GM19238 (cell line): ENCODE measurements around the gene GLIS1.

ENCODE experiments used
- DNase-seq: peaks from one replicate; pipeline ENCODE4 v3.0.0; 2011; ENCODE audit warnings: low spot score; ENCODE audit not compliant: insufficient read length

Gene GLIS1

DNA sequence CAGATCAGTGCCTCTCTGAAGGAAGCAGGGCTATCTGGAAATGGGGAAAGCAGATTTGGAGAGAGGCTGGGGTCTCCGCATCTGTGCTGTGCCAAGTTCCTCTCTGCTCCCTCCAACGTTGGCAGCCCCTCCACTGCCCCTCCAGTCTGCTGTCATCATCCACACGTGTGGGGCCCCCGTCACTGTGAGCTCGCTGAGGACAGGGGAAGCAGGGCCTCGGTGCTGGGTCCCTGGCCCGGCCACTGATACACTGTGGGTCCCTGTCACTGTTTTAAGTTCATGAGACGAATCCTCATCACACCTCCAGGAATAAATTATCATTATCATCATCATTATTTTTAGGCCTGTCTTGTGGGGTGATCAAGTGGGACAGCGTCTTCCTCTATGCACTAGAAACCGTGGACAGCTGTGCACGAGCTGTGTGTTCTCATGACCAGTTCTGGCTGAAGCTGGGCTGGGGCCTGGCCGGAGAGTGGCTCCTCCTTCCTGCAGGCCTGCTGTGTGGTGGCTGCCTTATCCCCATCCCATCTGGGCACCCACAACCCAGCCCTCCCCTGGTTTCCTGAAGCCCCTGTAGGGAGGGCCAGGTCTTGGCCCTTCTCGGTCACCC, 227.5 kb downstream of the GLIS1 start:
- DNase-seq = no peak

DNA sequence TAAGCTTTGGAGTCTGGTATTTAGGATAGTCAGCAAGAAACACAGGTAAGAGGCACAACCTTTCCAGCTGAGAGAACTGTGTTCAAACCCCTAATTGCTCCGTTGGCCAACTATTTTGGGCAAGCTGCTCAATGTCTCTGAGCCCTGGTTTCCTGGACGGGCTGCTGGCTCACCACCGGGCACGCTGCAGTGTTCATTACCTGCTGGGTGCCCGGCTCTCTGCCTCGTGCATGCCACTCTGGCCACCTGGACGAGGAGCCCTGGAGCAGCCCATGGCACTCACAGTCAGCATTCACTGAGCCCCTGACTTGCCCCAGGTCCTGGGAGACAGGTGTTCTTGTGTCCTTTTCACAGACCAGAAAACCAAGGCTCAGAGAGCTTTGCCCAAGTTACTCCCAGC, 228.7 kb downstream of the GLIS1 start:
- no peak for DNase-seq

DNA sequence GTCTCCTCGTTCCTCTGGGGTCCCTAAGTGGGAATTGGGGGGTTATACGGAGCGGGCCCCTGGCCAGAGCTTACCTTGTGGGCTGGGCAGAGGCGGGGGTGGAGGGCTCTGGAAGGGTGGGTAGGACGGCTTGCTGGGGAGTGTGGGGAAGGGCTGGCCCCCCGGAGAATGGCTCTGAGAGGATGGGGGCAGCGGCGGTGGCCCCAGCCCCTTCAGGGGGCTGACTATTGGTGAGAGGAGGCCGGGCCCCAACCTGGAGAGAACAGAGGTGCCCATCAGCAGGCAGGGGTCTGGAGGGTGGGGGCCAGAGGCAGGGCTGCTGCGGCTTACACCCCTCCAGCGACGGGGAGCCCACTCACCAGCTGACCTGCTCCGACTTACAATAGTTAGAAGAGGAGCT, 229.2 kb downstream of the GLIS1 start:
- no peak for DNase-seq

GRCh38 chr1:53508991-53509666, 229.8 kb downstream of the GLIS1 start:
- DNase-seq = no peak

- no peak for DNase-seq
Observed at GRCh38 chr1:53508056-53508990, 230.6 kb downstream of the GLIS1 start.

GRCh38 chr1:53507116-53507820, 231.7 kb downstream of the GLIS1 start:
- no peak for DNase-seq

GRCh38 chr1:53506355-53507050, 232.5 kb downstream of the GLIS1 start:
- no peak for DNase-seq

DNA sequence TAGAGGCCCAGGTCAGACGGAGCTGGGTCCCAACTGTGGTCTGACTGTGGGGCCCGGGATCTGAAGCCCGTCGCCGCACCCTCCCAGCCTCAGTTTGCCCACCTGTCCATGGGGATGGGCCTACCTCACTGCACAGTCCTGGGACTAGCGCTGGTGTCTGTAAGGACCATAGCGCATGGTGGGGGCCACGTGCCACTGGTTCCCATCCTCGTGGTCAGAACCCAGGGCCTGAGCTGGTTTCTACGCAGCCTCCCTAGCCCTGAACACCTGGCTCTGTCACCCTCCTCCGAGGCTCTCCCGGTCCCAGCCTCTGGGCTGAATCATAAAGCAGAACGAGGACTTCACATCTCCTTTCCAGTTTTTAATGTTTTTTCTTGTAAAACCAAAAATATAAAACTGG, 233.1 kb downstream of the GLIS1 start:
- no peak for DNase-seq

DNA sequence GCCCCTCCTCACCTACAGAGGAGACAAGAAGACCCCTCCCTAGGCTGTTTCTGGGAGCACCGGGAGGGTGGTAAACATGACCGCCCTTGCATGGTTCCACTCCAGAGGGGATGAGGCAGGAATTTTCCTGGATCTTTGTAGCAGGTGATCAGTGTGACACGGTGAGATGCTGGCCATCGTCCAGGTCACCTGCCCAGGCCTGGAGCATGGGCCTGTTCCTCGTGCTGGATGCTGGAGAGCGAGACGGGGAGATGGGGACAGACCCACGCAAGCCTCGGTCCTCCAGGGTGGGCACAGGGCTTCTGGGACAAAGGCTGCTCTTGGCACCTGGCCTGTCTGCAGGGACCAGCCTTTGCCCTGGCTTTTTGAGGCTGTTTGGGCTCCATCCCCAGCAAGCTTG, 233.6 kb downstream of the GLIS1 start:
- DNase-seq = no peak

DNA sequence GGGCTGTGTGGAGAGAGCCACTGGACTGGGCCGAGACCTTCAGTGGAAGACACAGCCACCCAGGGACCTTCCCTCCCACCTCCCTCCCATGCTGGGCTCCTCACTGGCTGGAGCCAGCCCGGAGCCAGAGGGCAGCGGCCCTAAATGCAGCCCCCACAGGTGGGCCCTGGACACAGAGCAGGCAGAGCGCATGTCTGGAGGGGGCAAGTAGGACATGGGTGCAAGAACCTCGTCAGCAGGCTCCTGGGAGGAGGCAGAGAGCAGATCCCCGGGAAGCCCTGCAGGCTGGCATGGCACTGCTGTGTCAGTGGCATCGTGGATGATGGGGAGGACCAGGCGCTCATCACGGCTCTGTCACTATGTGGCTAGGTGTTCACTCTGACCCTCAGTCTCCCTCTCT, 234.1 kb downstream of the GLIS1 start:
- no peak for DNase-seq

- DNase-seq = no peak
Observed at GRCh38 chr1:53503433-53504217, 235.3 kb downstream of the GLIS1 start.

- no peak for DNase-seq
Observed at GRCh38 chr1:53502641-53503432, 236.1 kb downstream of the GLIS1 start.

- no peak for DNase-seq
Observed at GRCh38 chr1:53501065-53502005, 237.6 kb downstream of the GLIS1 start.

DNA sequence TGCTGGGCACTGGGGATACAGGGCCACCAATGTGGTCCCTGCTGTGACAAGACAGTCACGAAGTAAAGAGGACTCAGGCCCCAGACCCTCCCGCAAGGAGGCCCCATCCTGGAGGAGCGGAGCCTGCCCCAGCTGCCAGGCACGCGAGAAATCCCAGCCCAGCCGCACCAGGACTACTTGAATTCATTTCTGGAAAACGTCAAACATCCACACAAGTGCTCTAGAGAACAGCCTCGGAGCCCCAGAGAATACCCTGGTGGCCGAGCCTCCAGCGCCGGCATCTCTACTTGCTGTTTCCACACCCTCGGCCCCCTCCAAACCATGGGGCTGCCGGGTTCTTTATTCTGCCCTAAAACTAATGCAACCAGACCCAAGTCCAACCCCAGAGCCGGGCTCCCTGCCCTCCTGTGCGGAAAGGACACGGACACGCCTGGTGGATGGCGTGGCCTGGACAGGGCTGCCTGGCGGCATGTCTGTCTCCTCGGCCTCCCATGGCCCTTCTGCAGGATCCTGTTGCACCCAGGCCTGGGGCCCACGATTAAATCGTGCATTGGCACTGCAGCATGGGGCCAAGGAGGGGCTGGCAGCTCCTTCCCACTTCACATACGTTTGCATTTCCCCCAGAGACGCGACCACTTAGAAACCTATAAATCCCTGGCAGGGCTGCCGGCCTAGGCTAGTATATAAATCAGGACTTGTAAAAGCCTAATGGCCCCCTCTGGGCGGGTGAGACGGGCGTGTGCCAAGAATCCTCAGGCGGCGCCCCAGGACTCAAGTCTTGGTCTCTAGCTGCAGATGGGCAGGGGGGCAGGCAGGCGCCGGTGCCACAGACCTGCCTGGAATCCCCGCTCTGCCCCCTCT, 238.5 kb downstream of the GLIS1 start:
- no peak for DNase-seq

DNA sequence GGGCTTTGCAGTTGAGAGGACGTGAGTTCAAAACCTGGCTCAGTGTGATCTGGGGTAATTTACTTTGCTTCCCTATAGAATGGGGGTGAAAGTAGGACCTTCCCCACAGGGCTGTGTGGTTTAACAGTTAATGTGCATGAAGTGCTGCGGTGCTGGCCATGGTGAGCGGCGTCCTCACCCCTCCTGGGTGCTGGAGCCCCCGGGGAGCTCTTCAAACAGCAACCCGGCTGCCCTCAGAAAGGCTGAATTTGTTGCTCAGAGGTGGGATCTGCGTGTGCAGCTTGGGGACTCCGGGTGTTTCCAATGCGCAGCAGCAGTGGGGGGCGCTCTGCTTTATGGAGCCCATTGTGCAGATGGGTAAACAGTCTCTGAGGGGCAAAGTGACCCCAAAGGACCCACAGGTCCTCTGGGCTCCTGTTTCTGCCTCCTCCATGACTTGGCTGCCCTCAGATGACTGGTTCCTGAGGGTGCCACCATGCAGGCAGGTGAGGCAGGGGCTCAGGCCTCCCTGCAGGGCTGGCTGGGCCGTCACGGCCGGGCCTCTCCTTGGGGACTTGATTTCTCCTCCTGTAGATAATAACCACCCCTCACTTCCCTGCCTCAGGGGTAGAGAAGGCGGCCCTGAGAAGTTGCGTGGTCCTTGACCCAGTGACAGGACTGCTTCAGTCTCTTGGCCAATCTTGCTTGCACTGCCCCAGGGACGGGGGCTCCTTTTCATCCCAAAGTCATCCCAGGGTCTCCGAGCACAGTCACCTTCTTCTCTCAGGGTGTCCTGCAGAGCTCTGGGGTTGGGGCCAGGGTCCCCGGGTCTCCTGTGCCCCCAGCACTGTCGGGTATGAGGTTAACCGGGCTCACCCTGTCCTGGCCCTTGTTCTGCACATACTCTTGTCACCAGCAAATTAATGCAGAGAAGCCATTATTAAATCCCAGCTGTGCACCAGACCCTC, 239.4 kb downstream of the GLIS1 start:
- no peak for DNase-seq

DNA sequence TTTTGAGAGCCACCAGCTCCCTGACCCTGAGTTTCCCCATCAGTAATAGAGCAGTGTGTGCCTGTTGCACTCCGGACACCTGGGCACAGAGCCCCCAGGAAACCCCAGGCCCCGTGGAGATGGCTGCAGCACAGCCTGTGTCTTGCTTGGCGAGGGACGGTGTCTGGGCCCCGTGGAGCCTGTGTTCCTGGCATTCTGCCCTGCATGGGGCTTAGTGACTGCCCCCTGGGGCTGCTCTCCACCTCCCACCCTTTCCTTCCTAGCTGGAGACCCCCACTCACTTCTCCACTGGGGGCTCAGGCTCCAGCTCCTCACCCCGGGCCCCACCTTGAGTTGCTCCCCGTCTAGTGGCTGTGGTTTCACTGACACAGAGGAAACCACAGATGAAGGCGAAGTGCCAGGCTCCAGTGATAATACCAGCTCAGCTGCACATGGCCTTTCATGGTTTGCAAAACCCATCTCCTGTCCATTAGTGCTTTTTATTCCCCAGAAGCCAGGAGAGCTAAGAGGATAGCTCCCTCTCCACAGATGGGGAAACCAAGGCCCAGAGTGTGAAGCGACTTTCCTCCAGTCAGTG, 240.3 kb downstream of the GLIS1 start:
- no peak for DNase-seq
